Ecto neural progenitor cell (in vitro differentiated cells): ENCODE data around the gene PARK7.

Source experiments
- DNase-seq: peaks from one replicate; pipeline ENCODE4 v3.0.0-alpha.2; 2018; ENCODE audit warnings: low spot score

PARK7 gene

DNA sequence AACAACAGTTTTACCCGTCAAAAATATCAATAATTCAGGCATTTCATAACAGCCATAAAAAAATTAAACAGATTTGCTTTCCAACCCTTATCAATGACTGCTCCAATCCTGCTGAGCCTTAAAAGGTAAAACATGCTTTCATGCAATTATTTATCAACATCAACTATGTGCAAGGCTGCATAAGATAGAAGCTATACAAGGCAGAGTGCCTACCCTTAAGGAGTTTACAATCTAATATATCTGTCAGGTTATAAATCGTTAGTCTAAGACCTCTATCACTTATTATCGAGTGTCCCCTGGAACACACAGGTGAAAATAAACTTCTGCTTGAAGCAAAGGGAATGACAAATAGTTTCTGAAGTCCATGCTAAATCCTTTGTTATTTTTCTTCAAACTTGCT, 62.8 kb downstream of the PARK7 start:
- DNase-seq = no peak

DNA sequence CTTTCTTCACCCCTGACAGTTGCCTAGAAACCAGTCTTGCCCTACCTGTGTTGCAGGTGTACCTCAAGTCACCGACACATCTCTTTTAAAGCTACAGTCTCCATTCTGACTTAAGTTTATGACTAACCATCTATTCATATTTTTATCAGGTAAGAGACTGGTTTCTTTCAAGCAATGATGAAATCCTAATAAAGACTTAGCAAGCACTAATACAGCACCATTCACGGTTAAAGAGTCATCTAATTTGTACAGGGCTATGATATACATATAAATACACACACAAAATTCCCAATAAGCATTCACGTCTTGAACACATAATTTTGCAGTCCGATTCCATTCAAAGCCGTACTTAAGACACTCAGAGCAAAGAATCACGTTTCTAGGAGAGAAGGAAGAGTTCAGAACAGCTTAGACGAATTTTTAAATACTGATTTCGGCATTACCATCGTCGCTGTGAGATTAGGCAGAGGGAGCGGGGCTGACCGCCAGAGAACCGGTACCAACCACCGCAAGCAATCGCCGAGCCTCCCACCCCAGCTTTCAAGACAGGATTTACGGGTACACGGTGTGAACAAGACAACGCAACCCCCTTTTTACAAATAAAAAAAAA, 63.7 kb downstream of the PARK7 start:
- peak; percentile 51 for DNase-seq

DNA sequence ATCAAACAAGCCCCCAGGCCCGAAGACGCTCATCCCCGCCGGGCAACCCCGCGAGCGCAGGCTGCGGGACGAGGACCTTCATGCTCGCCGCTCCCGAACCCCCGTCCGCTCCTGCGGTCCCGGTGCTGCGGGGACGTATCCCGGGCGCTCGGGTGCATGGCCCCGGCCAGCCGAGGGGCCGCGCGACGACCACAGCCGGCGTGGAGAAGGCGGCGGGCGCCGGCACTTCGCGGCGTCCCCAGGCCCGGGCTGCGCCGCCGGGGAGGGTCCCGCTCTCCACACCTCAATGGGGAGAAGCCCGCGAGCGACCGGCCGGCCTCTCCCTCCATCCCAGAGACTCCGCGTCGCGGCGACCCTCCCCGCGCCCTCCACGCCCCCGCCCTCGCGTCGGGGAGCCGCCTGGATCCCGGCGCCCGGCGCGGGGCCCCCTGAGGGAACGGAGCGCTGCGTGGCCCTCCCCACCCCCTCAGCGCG, 64.2 kb downstream of the PARK7 start:
- no peak for DNase-seq

DNA sequence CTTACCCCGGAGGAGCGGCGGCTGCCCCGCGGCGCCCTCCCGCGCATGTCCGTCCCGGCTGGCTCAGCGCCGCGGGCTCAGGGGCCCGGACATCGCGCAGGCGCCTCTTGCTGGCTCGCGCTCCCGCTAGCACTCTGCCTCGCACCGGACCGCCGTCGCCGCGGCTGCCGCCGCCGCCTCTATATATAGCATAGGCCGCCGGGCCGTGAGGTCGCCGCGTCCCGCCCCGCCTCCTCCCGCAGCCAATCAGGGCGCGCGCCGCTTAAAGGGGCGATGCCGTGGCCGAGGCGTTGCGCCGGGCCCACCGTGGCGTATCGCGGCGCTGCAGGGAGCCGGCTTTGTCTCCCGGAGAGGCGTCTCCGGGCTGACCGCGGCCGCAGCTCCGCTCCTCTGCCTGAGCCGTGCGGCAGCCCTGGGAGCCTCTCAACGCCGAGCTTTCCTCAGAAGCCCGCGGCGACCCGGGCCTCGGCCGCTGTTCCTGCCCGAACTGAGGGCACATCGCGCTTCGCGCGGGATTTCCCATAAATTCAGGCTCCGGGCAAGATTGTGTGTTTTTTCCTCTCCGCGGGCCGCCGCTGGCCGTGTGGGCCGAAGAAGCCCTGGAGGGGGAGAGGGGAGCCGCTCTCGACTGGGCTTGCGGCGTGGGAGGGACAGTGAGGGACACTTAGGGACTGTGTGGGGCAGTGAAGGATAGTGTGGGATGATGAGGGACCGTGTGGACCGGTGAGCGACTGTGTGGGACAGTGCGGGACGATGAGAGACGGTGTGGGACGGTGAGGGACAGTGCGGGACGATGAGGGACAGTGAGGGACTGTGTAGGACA, 64.9 kb downstream of the PARK7 start, which contains the start of gene ERRFI1:
TSS of gene ERRFI1 (minus strand) at position 157 of the 823 bp plus-strand sequence. CDS start 10,690 bp downstream, outside the sequence.
- peak; percentile 97 for DNase-seq

DNA sequence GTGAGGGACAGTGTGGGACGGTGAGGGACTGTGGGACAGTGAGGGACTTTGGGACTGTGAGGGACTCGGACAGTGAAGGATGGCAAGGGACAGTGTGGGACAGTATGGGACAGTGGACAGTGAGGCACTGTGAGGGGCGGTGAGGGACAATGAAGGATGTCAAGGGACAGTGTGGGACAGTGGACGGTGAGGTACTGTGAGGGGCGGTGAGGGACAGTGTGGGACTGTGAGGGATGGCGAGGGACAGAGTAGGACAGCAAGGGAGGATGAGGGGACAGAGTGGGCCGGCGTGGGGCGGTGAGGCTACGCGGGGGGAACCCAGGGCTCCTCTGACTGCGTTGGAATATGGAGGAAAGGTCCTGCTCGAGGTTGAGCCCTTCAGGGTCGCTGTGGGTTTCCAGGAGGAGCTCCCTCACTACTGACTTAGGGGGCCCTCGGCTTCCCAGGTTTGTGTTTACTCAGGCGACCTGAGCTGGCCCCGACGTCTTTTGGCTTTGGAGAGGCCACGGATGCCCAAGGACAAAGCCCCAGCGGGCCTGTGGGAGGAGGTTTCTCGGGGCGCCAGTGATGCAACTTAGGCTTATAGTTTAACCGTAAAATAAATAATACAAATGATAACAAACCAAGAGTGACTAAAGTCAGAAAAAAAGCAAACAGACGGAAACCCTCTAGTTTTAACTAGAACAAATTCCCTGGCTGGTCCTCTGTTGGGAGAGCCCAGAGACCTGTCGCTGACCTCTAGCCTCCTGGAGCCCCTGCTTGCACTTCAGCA, 65.7 kb downstream of the PARK7 start:
- DNase-seq = no peak

DNA sequence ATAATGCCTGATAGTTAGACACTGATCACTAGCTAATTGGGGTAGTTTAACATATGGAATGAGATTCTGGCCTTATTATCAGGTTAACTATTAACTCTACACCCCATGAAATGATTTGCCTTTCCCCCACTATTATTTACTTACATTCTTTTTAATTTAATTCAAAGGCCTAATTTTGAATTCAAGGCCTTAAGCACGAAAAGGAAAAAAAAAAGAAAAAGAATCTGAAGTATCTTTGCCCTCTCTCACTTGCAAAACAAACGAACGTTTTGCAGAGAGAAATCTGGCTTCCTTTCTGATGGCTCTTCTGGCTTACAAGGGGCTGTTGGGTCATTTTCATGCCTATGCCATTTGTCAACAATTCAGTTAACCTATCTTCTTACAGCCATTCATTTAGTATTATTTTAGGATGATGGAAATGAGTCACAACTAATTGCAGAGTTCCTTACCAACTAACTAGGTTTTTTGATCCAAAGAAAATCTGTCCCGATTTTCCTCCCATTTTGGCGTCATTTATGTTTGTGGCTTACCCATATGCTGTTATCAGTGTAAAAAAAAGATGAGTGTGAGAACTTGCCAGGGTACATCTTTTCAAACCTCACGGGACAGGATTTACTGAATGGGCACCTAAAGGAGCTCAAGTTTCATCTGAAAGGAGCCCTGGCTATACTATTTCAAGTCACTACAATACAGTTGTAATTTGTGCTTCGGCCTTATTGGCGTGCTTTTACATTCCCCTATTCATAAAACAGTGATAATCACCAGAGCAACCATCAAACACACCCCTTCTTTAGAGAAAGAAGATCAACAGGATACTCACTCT, 66.4 kb downstream of the PARK7 start:
- no peak for DNase-seq

DNA sequence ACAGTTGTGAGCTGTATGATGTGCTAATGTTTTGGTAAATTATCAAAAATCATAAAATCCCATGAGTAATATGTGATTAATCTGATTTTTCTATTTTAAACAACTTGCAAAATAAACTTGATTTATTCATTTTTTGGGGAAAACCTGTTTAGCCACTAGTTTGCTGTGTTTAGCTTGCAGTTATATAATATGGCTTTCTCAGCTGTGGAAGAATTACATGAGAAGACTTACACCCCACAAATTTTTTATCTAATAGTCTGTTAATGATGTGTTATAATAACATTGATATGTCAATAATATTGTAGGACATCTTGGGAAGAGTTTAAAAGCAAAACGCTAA, 67.0 kb downstream of the PARK7 start:
- no peak for DNase-seq

DNA sequence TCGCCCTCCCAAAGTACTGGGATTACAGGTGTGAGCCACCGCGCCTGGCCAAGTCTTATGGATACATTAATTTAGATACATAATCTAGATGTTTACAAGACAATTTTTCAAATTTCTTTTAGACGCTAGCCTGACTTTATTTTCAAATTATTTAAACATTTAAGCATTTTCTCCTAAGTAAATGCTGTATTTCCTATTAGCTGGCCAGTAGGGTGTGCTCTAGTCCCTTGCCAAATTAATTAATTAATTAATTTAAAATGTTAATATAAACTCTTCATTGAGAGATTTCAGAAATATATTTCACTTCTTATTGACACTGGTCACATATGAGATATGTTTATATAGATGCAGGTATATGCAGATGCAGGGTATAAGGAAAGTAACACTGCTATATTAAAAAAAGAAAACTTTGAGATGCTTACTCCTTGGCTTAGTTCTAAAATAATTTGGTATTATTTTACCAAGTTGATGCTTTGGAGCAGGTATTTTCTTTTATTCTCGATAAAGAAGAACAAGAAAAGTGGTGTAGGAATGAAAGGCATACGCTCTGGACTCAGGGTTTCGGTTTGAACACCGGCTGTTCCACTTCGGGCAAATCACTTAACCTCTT, 69.8 kb downstream of the PARK7 start:
- no peak for DNase-seq

DNA sequence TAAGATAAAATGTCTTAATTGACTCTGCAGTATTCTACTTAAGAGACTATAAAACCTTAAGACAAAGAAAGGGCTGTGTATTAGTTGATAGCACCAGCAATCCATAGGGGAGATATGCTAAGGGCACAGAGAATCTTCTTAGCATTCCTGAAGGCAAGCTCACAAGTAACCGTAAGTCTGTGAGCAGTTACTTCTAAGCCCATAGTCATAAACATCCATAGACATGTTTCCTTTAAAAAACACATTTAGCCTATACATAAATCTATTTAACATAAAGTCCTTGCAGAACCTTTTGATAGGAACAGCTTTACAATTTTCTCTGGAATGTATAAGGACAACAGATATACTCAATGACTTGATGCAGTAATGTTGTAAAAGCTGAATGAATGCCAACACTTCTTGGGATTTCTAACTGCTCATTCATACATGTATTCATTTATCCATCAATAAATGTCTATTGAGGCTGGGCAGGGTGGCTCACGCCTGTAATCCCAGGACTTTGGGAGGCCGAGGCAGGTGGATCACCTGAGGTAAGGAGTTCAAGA, 70.9 kb downstream of the PARK7 start:
- DNase-seq = no peak

DNA sequence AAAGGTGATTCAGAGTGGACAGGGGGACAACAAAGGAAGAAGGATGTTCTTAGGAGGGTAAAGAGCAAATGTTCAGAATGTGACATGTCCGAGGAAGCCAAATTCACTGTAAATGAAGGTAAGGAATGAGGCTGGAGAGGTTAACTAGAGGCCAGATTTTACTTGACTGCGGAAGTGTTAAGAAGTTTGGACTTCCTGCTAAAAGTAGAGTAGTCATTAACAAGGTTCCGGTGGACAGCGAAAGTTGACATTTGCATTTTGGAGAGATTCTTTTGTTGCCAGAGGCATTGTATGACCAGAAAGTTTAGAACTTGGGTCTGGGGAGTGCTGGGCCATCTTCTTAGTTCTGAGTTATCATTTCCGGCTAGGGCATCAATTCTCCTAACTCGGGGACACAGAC, 71.8 kb downstream of the PARK7 start:
- no peak for DNase-seq
